ENCODE results near the gene TCTN1. TPM values are rescaled to one million over a fixed set of nuclear protein-coding genes. Genes with fewer than 3 reads are reported as not detected.
A peak's percentile ranks its signal among the peaks of the same experiment; 100 is the strongest.

TCTN1 gene
- total and polyA plus RNA-seq, 9 of the 15 experiments (the other 6 are each of a cell fraction or from before 2014, with no cell fraction given): 0.32 to 12.5 (median 4.0) TPM

DNA sequence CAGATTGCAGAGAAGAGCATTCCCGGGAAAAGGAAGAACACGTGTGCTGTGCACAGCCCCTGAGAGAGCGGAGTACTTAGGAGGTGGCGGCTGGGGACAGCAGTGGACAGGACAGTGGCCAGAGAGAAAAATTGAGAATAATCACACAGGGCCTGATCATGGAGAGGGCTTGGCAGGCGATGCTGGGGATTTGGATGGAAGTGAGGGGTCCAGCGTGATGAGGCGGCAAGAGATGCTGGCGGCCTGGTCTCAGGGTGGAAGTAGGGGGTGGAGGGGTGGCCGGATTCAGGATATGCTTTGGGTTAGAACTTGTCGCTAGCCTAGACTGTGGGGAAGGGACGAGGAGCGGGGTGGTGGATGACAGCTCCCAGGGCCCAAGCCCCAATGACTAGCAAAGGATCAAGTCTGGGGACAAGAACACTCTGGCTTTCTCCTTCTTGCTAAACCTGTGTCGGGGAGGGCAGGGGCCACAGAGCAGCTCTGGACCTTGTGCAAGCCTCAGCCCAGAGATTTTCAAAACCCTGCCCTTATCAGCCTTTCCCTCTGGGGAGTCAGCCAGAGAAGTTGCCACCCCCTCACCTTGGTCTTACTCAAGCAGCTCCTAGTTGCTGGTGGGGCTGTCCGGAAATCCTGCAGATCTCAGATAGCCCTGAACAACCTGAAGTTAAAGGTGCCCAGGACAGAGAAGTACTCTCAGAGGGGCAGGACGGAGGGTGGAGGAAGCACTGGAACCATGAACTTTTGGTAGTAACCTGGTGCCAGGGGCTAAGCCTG, 73.7 kb downstream of the TCTN1 start:
- Histone ChIP-seq H3K27ac (ENCODE audit: extremely low read depth, low read depth, low read length) (no peak overlapping the region), H3K27me3 (ENCODE audit: control insufficient read depth in 2 of 2, insufficient read depth in 2 of 2, low read length in 2 of 2) (peaks cover 14 to 30% of the 10 kb centered on the region in 2 experiments; a peak in 4 of 5 replicates), H3K9me1 (ENCODE audit: control insufficient read depth, insufficient read depth, low read length) (peaks cover 5% of the 10 kb centered on the region), H3K36me3 (ENCODE audit: control insufficient read depth, insufficient read depth, low read length) (no peaks in the 10 kb centered on the region), H3K9ac (ENCODE audit: insufficient read depth in 1 of 2, low read depth in 2 of 2, low read length in 2 of 2) (peak overlapping the region in 1 of 2 experiments; percentile 13; a peak in 1 of 4 replicates), H3K79me2 (ENCODE audit: control insufficient read depth, insufficient read depth, low read length) (no peaks in the 10 kb centered on the region), H4K20me1 (replicated peaks; ENCODE audit: control insufficient read depth, insufficient read depth, low read length) (no peaks in the 10 kb centered on the region; the same call in none of the 2 replicates), H3K9me3 (replicated peaks; ENCODE audit: control insufficient read depth, insufficient read depth, low read depth, low read length) (no peaks in the 10 kb centered on the region), H3K4me3 (no peak overlapping the region), H3K4me2 (ENCODE audit: insufficient read depth, low read length) (no peak overlapping the region), H2AFZ (ENCODE audit: low read depth, low read length) (no peak overlapping the region), H3K4me1 (replicated peaks in 1 of 2; ENCODE audit: control insufficient read depth in 2 of 2, insufficient read depth in 2 of 2, low read length in 2 of 2) (peaks cover 26 to 30% of the 10 kb centered on the region in 2 experiments)
- BruUV-seq (replicated peaks): no TSS peak
- WGBS (ENCODE audit: insufficient coverage, low coverage, missing lambda C conversion rate): 25% methylated on average over 15 of the region's 15 CpGs
- ChIA-PET POLR2A (no interaction called here), CTCF (ENCODE audit: low intra/inter-chr PET ratio) (no interaction called here)
- DNase-seq (ENCODE audit: extremely low read depth in 1 of 4, low spot score in 3 of 4): peak in 3 of 4 experiments; percentile 25 to 75 (median 66)
- intact Hi-C loops (cut with micrococcal nuclease): no loop called here
- in situ Hi-C loops (cut with MboI): no loop called here
- FAIRE-seq: peak; percentile 84
- ATAC-seq: peak; percentile 62
- TF ChIP-seq SOX6 (IDR thresholded peaks at IDR 0.05): peak; percentile 12; the same call in 1 of the 2 replicates
- peak; percentile 37; the same call in 1 of the 2 replicates for TF ChIP-seq NCOR1 (IDR thresholded peaks at IDR 0.05)
- 0 out of 4 replicates have a peak, but pooled peaks of 1 of the 2 experiments have one; percentile 18 for TF ChIP-seq TRIM24 (IDR thresholded peaks at IDR 0.05)
- no peak for TF ChIP-seq WHSC1 (IDR thresholded peaks at IDR 0.05; ENCODE audit: low read length)
- TF ChIP-seq ZNF584 (CRISPR knock-in tag; IDR thresholded peaks at IDR 0.05; ENCODE audit: low read depth): no peak
- TF ChIP-seq, protein P1, sequence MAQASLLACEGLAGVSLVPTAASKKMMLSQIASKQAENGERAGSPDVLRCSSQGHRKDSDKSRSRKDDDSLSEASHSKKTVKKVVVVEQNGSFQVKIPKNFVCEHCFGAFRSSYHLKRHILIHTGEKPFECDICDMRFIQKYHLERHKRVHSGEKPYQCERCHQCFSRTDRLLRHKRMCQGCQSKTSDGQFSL (CRISPR knock-in tag; IDR thresholded peaks at IDR 0.05): peak; percentile 61; the same call in 1 of the 2 replicates
- TF ChIP-seq, protein P1 (tag; IDR thresholded peaks at IDR 0.05): no peak
- peak; percentile 20; the same call in 1 of the 2 replicates for TF ChIP-seq SMARCE1 (IDR thresholded peaks at IDR 0.05)
- TF ChIP-seq RCOR1 (IDR thresholded peaks at IDR 0.05; ENCODE audit: borderline replicate concordance in 1 of 2, low read depth in 2 of 2, low read length in 2 of 2): peak in 1 of 2 experiments; percentile 79; a peak in 2 of 4 replicates
- TF ChIP-seq TEAD4 (IDR thresholded peaks at IDR 0.05; ENCODE audit: low read length): peak; percentile 73
- TF ChIP-seq TEAD4 (CRISPR knock-in tag; IDR thresholded peaks at IDR 0.05; ENCODE audit: borderline replicate concordance): no peak
- TF ChIP-seq TCF3 (CRISPR knock-in tag; IDR thresholded peaks at IDR 0.05): peak; percentile 54; the same call in 1 of the 2 replicates
- TF ChIP-seq CEBPB (tag; IDR thresholded peaks at IDR 0.05): peak; percentile 86
- peak; percentile 88 for TF ChIP-seq CBFA2T3 (IDR thresholded peaks at IDR 0.05)
- peak; percentile 49; the same call in 1 of the 2 replicates for TF ChIP-seq KLF16 (IDR thresholded peaks at IDR 0.05)
- TF ChIP-seq CTBP1 (IDR thresholded peaks at IDR 0.05; ENCODE audit: borderline replicate concordance): peak; percentile 21; the same call in 1 of the 2 replicates
- TF ChIP-seq, protein P2, sequence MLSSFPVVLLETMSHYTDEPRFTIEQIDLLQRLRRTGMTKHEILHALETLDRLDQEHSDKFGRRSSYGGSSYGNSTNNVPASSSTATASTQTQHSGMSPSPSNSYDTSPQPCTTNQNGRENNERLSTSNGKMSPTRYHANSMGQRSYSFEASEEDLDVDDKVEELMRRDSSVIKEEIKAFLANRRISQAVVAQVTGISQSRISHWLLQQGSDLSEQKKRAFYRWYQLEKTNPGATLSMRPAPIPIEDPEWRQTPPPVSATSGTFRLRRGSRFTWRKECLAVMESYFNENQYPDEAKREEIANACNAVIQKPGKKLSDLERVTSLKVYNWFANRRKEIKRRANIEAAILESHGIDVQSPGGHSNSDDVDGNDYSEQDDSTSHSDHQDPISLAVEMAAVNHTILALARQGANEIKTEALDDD (IDR thresholded peaks at IDR 0.05): peak; percentile 43; the same call in 1 of the 2 replicates
- TF ChIP-seq PPARD (CRISPR knock-in tag; IDR thresholded peaks at IDR 0.05): no peak
- TF ChIP-seq ELF1 (tag; IDR thresholded peaks at IDR 0.05): no peak
- TF ChIP-seq TCF7L2 (IDR thresholded peaks at IDR 0.05; ENCODE audit: low read depth, low read length): no peak
- 0 out of 2 replicates have a peak, but pooled peaks have one; percentile 15 for TF ChIP-seq CREM (IDR thresholded peaks at IDR 0.05; ENCODE audit: low read depth)
- peak; percentile 33; the same call in 1 of the 2 replicates for TF ChIP-seq EP300 (IDR thresholded peaks at IDR 0.05; ENCODE audit: low read length)
- peak; percentile 72 for TF ChIP-seq ARID1B (IDR thresholded peaks at IDR 0.05)
- TF ChIP-seq BCOR (IDR thresholded peaks at IDR 0.05): no peak
- no peak for TF ChIP-seq PHB (CRISPR knock-in tag; IDR thresholded peaks at IDR 0.05)
